GM18867 (cell line): Measurements from ENCODE around the gene SH3BGRL.

Experiments
- ATAC-seq: cut with Tn5 transposase; IDR thresholded peaks from one replicate; pipeline ENCODE4 v1.9.1; 2021; ENCODE audit warnings: mild to moderate bottlenecking, moderate library complexity; ENCODE audit not compliant: unreplicated experiment

Gene SH3BGRL

DNA sequence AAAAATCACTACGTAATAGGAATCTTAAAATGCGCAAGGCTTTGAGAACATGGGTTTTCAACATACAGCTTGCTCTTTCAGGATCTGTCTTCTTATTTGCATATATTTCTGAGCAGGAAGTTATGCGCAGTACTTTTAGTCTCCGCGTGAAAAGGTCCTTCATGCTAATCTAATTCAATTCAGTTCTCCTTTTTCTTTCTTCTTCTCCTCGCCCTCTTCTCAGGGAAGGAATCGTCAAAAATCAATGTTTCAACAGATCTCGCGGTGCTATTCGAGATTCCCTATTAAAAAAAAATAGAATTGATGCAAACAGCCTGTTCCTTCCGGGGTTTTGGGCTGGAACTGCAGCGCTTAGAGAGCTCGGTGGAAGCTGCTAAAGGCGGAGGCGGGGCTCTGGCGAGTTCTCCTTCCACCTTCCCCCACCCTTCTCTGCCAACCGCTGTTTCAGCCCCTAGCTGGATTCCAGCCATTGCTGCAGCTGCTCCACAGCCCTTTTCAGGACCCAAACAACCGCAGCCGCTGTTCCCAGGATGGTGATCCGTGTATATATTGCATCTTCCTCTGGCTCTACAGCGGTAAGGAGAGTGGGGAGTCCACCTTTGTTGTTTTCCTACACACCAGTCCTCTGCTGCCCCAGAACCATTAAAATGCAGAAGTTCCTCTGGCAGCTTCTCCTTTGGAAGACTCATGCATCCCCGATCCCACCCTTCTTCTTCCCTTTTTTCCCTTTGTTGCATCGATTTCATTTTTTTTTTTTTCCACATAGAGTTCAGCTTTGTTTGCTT, at the start of gene SH3BGRL, which contains the start of gene HMGN5:
Gene SH3BGRL, plus strand, starts transcription at position 432 of the 785 bp plus-strand sequence. Its CDS starts 99 bp downstream, at position 531.
Gene HMGN5, minus strand, starts transcription at position 243 of the 785 bp plus-strand sequence. CDS start 80,364 bp downstream, outside the sequence.
- ATAC-seq, result peak; percentile 97

DNA sequence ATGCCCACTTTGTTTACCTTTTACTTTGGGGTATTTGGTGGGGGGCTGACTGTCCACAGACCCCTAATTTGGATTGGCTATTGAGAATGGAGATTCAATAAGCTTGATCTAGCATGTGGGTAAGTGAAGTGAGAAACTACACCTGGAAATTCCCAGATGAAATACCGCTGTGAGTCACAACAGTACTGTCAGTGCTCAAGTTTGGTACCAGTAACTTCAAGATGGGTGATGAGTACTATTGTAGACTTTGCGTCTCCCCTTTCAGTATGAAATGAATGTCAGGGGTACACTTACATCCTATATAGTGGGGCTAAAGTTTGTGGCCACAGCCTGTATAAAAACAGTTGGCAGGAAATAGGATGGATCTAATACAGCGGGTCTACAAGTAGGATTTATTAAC, 33.5 kb upstream of the SH3BGRL start:
- no peak for ATAC-seq

DNA sequence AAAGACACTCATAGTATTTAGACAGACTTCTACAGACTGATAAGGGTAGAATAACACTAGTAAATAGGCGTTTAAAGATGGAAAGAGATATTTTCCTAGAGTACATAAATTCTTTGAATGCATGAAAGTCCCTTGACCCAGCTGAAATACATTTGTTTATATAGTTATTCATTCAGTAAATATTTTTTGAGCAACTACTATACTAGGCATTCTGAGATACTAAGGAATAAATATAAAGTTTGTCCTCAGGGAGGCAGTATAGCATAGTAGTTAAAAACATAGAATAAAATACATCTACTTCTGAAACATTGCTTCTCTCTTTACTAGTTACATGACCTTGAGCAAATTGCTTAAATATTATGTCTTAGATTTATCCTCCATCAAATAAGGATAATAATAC, 27.6 kb upstream of the SH3BGRL start:
- ATAC-seq, result peak; percentile 65

- ATAC-seq, result no peak
Measured at GRCh38 chrX:81195259-81195658, 6.6 kb upstream of the SH3BGRL start.

DNA sequence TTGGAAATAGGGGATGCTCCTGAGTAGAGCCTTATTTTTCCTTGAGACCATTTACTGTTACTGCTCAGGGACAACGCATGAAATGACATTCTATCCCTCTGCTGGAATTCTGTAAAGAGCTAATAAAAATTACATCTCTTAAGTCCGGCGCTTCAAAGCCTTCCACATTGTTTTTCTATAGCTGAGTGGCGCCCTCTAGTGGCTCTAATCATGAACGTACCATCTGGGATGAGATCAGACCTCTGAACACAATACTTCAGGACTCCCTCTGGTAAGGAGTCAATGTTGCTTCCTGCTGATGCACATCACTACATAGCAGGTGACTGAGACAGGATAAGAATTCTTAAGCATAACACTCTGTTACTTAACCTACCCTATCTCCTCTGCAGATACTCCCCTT, 6.2 kb upstream of the SH3BGRL start:
- ATAC-seq, result peak; percentile 99

GRCh38 chrX:81201071-81201470, 831 bp upstream of the SH3BGRL start:
- no peak for ATAC-seq

- no peak for ATAC-seq
Measured at GRCh38 chrX:81202456-81202819, 536 bp downstream of the SH3BGRL start.

DNA sequence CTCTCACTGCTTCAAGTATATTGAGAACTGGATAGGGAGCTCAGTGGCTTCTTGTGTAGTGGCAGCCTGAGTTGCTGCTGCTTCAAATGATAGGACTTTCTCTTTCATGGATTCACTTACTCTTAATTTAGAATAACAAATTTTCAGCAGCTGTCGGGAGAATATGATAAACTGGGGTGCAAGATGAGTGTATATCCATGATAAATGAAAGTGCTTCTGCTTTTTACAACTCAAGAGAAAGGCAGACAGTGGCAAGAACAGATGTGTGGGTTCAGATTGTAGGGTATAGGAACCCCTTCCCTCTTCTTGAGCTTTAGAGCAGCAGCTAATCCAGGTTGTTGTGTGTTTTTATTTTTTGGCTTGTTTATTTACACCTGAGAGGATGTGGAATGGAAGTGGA, 1.0 kb downstream of the SH3BGRL start:
- no peak for ATAC-seq

- ATAC-seq, result no peak
Measured at GRCh38 chrX:81205551-81205950, 3.6 kb downstream of the SH3BGRL start.

- no peak for ATAC-seq
Measured at GRCh38 chrX:81206476-81206875, 4.6 kb downstream of the SH3BGRL start.

DNA sequence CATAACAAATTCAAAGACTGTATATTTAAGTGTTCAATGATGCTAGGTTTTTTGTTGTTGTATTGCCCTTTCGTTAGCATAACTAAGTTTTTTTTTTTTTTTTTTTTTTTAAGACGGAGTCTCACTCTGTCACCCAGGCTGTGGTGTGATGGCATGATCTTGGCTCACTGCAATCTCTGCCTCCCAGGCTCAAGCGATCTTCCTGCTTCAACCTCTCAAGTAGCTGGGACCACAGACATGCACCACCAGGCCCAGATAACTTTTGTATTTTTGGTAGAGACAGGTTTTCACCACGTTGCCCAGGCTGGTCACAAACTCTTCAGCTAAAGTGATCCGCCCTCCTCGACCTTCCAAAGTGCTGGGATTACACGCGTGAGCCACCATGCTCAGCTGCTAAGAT, 7.0 kb downstream of the SH3BGRL start:
- no peak for ATAC-seq

GRCh38 chrX:81215685-81216084, 13.8 kb downstream of the SH3BGRL start:
- no peak for ATAC-seq

DNA sequence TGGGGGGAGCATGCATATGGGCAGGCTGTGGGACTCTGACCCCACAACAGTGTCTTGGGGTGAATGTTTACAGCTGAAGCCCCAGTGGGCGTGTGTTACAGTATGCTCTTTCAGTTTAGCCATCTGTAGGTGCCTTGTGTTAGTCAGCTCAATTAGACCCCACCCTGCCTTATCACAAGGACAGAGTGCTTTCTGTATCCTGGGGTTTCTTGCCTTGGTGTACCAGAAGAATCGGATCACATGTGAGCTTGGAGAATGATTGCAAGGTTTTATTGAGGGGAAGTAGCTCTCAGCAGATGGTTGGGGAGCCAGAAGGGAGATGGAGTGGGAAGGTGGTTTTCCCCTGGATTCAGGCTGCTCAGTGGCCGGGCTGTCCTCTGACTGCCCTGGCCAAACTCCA, 27.3 kb downstream of the SH3BGRL start:
- ATAC-seq, result no peak

DNA sequence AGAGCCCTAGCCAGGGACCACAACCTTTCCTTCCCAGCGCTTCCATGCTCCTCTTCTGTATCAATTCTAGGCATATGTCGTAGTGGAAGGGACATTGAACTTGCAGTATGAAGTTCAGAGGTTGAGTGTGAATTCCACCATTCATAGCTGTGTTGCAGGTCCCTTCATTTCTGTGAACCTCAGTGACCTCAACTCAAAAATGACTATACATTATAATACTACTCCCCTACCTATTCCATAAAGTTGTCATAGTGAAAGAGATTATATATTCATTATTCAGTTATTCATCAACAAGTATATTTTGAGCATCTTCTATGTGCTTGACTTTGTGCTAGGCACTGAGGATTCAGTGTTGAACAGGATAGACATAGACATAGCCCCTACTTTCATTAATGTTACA, 28.0 kb downstream of the SH3BGRL start:
- no peak for ATAC-seq

DNA sequence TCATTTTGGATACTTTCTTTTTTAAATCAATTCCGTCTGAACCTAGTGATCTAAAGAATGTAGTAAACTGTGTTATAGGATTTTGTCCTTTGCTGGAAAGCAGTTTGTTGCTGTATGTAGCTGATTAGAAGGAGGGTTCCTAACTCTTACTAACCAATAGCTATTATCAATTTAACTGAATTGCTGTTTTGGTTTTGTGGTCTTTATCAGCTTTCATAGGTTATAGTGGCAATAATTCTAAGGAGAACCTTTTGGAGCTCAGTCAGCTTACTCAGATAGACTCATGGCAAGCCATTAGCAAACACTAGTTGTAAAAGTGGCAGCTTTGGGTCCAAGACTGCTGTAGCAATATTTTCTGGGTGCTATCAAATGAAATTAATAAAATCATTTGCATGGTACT, 29.6 kb downstream of the SH3BGRL start:
- ATAC-seq, result no peak

DNA sequence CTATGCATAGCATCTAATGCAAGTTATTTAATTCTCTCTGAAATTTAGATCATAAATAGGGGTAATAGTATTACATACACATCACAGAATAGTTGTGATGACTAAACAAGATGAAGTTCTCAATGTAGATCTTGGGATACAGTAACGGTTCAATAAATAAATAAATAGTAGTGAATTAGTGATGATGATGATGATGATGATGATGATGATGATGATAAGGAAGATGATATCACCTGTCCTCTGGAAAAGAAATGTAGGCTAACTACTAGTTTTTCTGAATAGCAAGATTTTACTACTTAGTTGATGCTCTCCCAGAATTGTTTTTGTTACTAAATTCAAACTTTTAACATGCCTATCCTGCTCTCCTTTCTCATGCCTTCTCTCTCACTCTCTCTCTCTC, 30.3 kb downstream of the SH3BGRL start:
- ATAC-seq, result no peak

GRCh38 chrX:81237516-81237915, 35.6 kb downstream of the SH3BGRL start:
- ATAC-seq, result no peak

DNA sequence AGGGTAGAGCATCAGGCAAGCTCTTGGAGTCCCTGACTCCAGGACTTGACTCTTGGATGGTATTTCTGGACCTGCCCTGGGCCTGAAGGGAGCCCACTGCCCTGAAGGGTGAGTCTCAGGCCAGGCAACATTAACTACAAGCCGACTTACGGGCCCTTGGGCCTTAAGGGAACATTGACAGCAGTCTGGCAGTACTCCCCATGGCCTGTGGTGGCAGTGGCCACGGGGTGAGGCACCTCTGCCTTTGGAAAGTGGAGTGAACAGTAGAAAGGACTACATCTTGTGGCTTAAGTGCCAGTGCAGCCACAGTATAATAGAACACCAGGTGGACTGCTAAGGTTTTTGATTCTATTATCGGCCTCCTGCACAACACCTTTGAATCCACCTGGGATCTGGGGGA, 36.3 kb downstream of the SH3BGRL start:
- no peak for ATAC-seq

DNA sequence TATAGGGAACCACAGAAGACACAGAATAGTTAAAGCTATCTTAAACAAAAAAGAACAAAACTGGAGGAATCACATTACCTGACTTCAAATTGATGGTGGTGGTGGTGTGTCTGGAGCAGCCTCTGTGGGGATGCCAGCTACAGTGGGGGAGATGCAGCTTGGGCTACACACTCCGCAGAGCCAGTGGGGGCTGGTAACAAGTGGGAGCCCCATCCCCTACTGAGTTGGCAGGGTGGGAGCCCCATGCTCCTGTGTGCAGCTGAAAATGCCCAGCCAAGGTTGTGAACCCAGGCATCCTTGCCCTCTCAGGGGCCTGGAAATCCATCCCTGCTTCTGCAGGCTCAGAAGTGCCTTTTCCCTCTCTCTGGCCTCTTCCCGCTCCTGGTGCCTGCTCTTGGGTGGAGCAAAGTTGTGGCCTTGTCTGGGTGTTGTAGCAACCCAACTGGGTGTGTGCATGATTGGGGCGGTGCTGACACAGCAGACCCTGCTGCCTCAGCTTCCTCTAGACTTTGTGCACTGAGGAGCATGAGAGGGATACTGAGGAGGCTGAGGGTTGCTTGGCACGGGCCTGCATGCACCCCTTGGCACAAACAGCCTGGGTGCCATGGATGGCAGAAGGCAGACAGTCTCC, 38.9 kb downstream of the SH3BGRL start:
- ATAC-seq, result no peak

GRCh38 chrX:81241753-81242152, 39.9 kb downstream of the SH3BGRL start:
- ATAC-seq, result no peak

DNA sequence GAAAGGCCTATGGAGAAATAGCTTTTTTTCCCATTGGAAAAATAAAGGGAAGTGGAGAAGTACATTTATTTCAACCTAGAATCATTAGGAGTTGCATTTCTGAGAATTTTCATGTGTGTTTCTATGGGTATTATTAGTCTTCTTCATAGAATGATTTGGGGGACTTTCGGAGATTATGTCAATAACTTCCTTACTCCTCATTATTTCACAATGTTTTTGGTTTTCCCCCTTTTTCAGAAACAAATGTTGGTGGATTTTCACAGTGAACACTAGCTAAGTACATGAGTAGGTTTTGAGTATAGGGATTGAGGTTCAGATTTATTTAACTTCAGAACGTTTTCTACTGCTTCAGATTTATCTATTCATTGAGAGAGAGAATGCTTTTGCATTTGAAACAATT, 54.0 kb downstream of the SH3BGRL start:
- no peak for ATAC-seq

GRCh38 chrX:81257817-81258216, 55.9 kb downstream of the SH3BGRL start:
- no peak for ATAC-seq
